CD4-positive, alpha-beta T cell treated with Interleukin-10 for 1 hour (primary cell): ENCODE results near the gene STAT6.
"Not testable (repeated sequence)": the region's sequence is repeated elsewhere in the genome, so short reads cannot be mapped to it uniquely, and the experiment has no call there.

Experiments
- DNase-seq: peaks from one replicate; pipeline ENCODE4 v3.0.0-alpha.2; 2020

Gene STAT6

GRCh38 chr12:57126561-57126960, 15.4 kb upstream of the STAT6 start:
- no peak for DNase-seq

- no peak for DNase-seq
These were observed 14.9 kb upstream of the STAT6 start for GRCh38 chr12:57126061-57126460.

GRCh38 chr12:57124261-57124877, 13.2 kb upstream of the STAT6 start:
- peak; percentile 84 for DNase-seq

GRCh38 chr12:57123813-57124212, 12.7 kb upstream of the STAT6 start:
- no peak for DNase-seq

- not testable (repeated sequence) for DNase-seq
These were observed 9.6 kb upstream of the STAT6 start for GRCh38 chr12:57120718-57121117.

GRCh38 chr12:57119294-57120085, 8.3 kb upstream of the STAT6 start:
- DNase-seq: no peak

GRCh38 chr12:57118711-57119271, 7.6 kb upstream of the STAT6 start:
- no peak for DNase-seq

GRCh38 chr12:57116580-57117281, 5.6 kb upstream of the STAT6 start:
- no peak for DNase-seq

GRCh38 chr12:57112492-57113294, 1.5 kb upstream of the STAT6 start:
- no peak for DNase-seq

- DNase-seq: peak; percentile 86
These were observed 795 bp downstream of the STAT6 start for GRCh38 chr12:57110104-57111030.

- no peak for DNase-seq
These were observed 1.7 kb downstream of the STAT6 start for GRCh38 chr12:57109207-57110103.

GRCh38 chr12:57107456-57108155, 3.6 kb downstream of the STAT6 start:
- no peak for DNase-seq

GRCh38 chr12:57106021-57106708, 5.0 kb downstream of the STAT6 start:
- DNase-seq: no peak

- DNase-seq: no peak
These were observed 6.0 kb downstream of the STAT6 start for GRCh38 chr12:57105011-57105753.

GRCh38 chr12:57104292-57104910, 6.8 kb downstream of the STAT6 start:
- DNase-seq: no peak

GRCh38 chr12:57103856-57104255, 7.3 kb downstream of the STAT6 start:
- no peak for DNase-seq

- DNase-seq: no peak
These were observed 9.1 kb downstream of the STAT6 start for GRCh38 chr12:57101892-57102695.
